ENCODE measurements around the gene APOL3.

DNA sequence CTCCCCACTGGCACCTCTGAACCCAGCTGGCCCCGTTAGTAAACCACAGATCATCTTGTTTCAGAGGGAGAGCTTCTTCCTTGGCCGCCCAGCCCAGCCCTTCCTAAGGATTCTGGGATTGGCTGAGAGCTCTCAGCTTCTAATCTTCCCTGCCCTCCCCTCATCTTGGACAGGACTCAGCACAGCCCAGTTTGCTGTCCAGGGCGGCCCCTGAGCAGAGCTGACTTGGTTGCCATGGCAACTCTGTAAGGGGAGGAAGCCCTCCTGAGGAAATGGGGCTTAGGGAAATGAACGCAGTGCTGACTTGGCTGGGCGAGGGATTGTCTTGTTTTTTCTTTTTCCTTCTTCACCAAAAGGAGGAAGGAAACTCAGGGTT is 36.5 kb upstream of the APOL3 start:
- TF ChIP-seq YY1 (IDR thresholded peaks at IDR 0.05; ENCODE audit: insufficient read depth, insufficient read length) (no peak), SUZ12 (IDR thresholded peaks at IDR 0.05; ENCODE audit: extremely low read depth, insufficient read depth, insufficient read length) (no peak)
